ENCODE measurements around the gene LIF.

LIF gene

GRCh38 chr22:30198152-30198825 lies 48.3 kb downstream of the LIF start:
- Histone ChIP-seq H3K36me3 (ENCODE audit: insufficient read depth, low read length) (no peaks in the 10 kb centered on the region), H4K20me1 (ENCODE audit: insufficient read depth, low read length, poor library complexity, severe bottlenecking) (no peaks in the 10 kb centered on the region), H3K4me3 (ENCODE audit: low read length, poor library complexity, severe bottlenecking) (no peak overlapping the region), H3F3A (ENCODE audit: low read depth) (no peaks in the 10 kb centered on the region), H3K79me2 (ENCODE audit: insufficient read depth, low read length) (no peaks in the 10 kb centered on the region), H3K9ac (ENCODE audit: low read depth, low read length, poor library complexity, severe bottlenecking) (no peak overlapping the region), H2AFZ (ENCODE audit: low read length) (no peak overlapping the region), H3K27me3 (ENCODE audit: insufficient read depth, low read length, poor library complexity, severe bottlenecking) (no peaks in the 10 kb centered on the region), H3K4me2 (ENCODE audit: low read depth, low read length, poor library complexity, severe bottlenecking) (no peak overlapping the region), H3K9me3 (ENCODE audit: insufficient read depth, low read depth, low read length) (no peaks in the 10 kb centered on the region), H3K9me2 (replicated peaks; ENCODE audit: low read depth, low read length) (no peaks in the 10 kb centered on the region), H3K4me1 (ENCODE audit: insufficient read depth, low read length, poor library complexity, severe bottlenecking) (peaks cover 34% of the 10 kb centered on the region)
- no peak for TF ChIP-seq CTCF (conservative IDR thresholded peaks at IDR 0.05; ENCODE audit: low read length)
- TF ChIP-seq EZH2phosphoT487 (IDR thresholded peaks at IDR 0.05; ENCODE audit: borderline replicate concordance): no peak

- Histone ChIP-seq H2AFZ (ENCODE audit: low read length) (no peak overlapping the region), H3K36me3 (ENCODE audit: insufficient read depth, low read length) (no peaks in the 10 kb centered on the region), H3K4me2 (ENCODE audit: low read depth, low read length, poor library complexity, severe bottlenecking) (peak overlapping the region; percentile 79), H3K4me3 (ENCODE audit: low read length, poor library complexity, severe bottlenecking) (no peak overlapping the region), H3K79me2 (ENCODE audit: insufficient read depth, low read length) (no peaks in the 10 kb centered on the region), H3K27me3 (ENCODE audit: insufficient read depth, low read length, poor library complexity, severe bottlenecking) (no peaks in the 10 kb centered on the region), H3F3A (ENCODE audit: low read depth) (no peaks in the 10 kb centered on the region), H4K20me1 (ENCODE audit: insufficient read depth, low read length, poor library complexity, severe bottlenecking) (no peaks in the 10 kb centered on the region), H3K4me1 (ENCODE audit: insufficient read depth, low read length, poor library complexity, severe bottlenecking) (peaks cover 43% of the 10 kb centered on the region), H3K9me3 (ENCODE audit: insufficient read depth, low read depth, low read length) (no peaks in the 10 kb centered on the region), H3K9ac (ENCODE audit: low read depth, low read length, poor library complexity, severe bottlenecking) (peak overlapping the region; percentile 65), H3K9me2 (replicated peaks; ENCODE audit: low read depth, low read length) (no peaks in the 10 kb centered on the region)
- TF ChIP-seq CTCF (conservative IDR thresholded peaks at IDR 0.05; ENCODE audit: low read length): no peak
- TF ChIP-seq EZH2phosphoT487 (IDR thresholded peaks at IDR 0.05; ENCODE audit: borderline replicate concordance): no peak
Observed at GRCh38 chr22:30197389-30197788, 49.2 kb downstream of the LIF start.

- Histone ChIP-seq H3K27me3 (ENCODE audit: insufficient read depth, low read length, poor library complexity, severe bottlenecking) (no peaks in the 10 kb centered on the region), H4K20me1 (ENCODE audit: insufficient read depth, low read length, poor library complexity, severe bottlenecking) (no peaks in the 10 kb centered on the region), H3K4me2 (ENCODE audit: low read depth, low read length, poor library complexity, severe bottlenecking) (peak overlapping the region; percentile 79), H2AFZ (ENCODE audit: low read length) (peak overlapping the region; percentile 52), H3K4me1 (ENCODE audit: insufficient read depth, low read length, poor library complexity, severe bottlenecking) (peaks cover 47% of the 10 kb centered on the region), H3K4me3 (ENCODE audit: low read length, poor library complexity, severe bottlenecking) (peak overlapping the region; percentile 55), H3F3A (ENCODE audit: low read depth) (no peaks in the 10 kb centered on the region), H3K9me2 (replicated peaks; ENCODE audit: low read depth, low read length) (no peaks in the 10 kb centered on the region), H3K9ac (ENCODE audit: low read depth, low read length, poor library complexity, severe bottlenecking) (peak overlapping the region; percentile 65), H3K9me3 (ENCODE audit: insufficient read depth, low read depth, low read length) (no peaks in the 10 kb centered on the region), H3K36me3 (ENCODE audit: insufficient read depth, low read length) (no peaks in the 10 kb centered on the region), H3K79me2 (ENCODE audit: insufficient read depth, low read length) (no peaks in the 10 kb centered on the region)
- no peak for TF ChIP-seq EZH2phosphoT487 (IDR thresholded peaks at IDR 0.05; ENCODE audit: borderline replicate concordance)
- TF ChIP-seq CTCF (conservative IDR thresholded peaks at IDR 0.05; ENCODE audit: low read length): no peak
Observed at GRCh38 chr22:30196880-30197336, 49.7 kb downstream of the LIF start.
